HG03175 (cell line): ENCODE results near the gene ZNF503.

Experiments used
- ATAC-seq: cut with Tn5 transposase; IDR thresholded peaks from one replicate; pipeline ENCODE4 v1.9.1; 2021; ENCODE audit warnings: mild to moderate bottlenecking, moderate library complexity; ENCODE audit not compliant: unreplicated experiment

The ZNF503 gene

DNA sequence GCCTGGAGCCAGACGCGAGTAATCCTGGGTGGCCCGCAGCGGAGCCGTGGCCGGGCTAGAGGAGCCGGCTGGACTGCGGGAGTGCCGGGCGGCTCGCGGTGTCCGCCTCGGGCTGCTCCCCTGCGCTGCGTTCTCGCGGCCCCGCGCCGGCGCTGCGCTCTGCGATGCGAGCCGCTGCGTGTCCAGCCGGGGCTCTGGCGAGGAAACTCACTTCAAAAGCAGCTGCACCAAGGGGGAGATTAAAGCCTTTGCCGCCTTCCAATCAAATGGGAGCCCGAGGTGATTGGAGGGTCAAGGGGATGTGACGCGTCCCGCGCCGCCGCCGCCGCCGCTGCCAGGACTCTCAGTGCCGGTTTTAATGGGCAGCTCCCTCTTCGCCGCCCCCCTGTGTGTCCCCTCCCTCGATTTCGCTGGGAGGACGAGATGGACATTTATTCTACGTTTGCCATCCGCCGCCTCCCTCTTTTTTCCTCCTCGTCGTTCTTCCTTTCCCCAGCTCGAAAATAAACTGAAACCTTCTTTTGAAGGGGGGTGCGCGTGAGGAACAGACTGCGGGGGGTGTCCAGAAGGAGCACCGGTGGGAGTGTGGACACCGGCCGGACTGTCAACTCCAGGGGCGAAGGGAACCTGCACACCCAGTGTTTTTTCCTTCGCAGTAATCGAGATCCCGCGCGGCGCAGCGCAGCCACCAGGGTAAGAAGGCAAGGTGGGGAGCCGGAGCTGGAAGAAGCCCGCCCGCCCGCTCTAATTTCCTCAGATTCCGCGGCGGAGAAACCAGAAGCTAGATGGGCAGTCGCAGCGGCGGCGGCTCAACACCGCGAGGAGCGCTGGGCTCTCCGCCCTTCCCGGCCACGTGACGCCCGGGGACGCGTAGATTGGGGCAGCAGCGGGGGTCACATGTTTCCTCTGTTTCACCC is at the start of gene ZNF503:
ZNF503 (minus strand) TSS at position 196 of the 917 bp plus-strand sequence. CDS start 345 bp downstream, outside the sequence.
- peak; percentile 57 for ATAC-seq

- no peak for ATAC-seq
Measured at GRCh38 chr10:75450644-75451640, 49.4 kb upstream of the ZNF503 start.

- no peak for ATAC-seq
Measured at GRCh38 chr10:75450075-75450445, 48.5 kb upstream of the ZNF503 start.

- ATAC-seq = no peak
Measured at GRCh38 chr10:75449382-75450074, 48.0 kb upstream of the ZNF503 start.

DNA sequence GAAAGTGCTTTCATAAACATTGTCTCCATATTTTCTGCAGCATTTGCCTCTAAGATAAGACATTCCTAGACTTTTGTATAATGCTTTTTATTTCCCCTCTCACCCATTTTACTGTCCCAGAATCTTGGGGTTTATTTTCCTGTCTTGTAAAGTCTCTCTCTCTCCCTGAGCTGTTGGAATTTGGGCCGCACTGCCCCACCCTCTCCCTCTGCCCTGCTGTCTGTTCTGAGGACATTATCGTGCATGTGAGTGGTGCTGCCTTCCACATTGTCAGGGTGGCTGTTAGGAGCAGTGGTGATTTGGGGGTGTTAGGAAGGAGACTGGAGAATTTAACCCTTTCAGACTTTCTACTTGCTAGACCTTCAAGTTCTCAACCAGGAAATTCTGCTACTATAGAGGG is 46.6 kb upstream of the ZNF503 start:
- no peak for ATAC-seq

GRCh38 chr10:75446508-75446907 is 44.9 kb upstream of the ZNF503 start:
- no peak for ATAC-seq

- no peak for ATAC-seq
Measured at GRCh38 chr10:75444781-75445386, 43.3 kb upstream of the ZNF503 start.

DNA sequence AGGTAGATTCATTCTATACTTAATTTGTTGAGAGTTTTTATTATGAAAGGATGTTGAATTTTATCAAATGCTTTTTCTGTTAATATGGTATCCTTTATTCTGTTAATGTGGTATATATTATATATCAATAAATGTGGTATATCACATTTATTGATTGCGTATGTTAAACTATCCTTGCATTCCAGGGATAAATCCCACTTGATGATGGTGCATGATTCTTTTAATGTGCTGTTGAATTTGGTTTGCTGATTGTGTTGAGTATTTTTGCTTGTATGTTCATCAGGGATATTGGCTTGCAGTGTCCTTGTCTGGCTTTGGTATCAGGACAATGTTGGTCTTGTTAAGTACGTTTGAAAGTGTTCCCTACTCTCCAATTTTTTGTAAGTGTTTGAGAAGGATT is 41.8 kb upstream of the ZNF503 start:
- no peak for ATAC-seq

GRCh38 chr10:75441682-75442081 is 40.1 kb upstream of the ZNF503 start:
- no peak for ATAC-seq

GRCh38 chr10:75441196-75441595 is 39.6 kb upstream of the ZNF503 start:
- ATAC-seq = no peak

GRCh38 chr10:75440271-75440793 is 38.8 kb upstream of the ZNF503 start:
- ATAC-seq = no peak

DNA sequence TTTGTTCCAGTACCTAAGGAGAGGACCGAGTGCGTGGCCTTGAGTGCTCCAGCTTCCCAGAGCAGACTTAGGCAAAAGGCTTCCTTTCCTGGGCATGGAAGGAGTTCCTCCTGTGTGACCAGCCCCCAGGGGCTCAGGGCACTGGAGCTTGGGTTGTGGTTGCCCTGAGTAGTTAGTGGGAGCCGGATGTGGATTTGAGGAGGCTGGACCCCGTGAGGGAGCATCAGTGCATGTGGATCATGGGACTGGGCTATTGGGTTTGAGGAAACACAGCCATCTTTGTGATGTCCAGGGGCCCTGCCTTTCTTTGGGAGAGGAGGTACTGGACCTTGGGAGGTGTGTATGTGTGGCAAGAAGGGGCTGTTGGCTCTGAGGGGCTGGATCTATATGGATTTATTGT is 38.2 kb upstream of the ZNF503 start:
- ATAC-seq = no peak

- ATAC-seq = no peak
Measured at GRCh38 chr10:75438275-75438674, 36.7 kb upstream of the ZNF503 start.

DNA sequence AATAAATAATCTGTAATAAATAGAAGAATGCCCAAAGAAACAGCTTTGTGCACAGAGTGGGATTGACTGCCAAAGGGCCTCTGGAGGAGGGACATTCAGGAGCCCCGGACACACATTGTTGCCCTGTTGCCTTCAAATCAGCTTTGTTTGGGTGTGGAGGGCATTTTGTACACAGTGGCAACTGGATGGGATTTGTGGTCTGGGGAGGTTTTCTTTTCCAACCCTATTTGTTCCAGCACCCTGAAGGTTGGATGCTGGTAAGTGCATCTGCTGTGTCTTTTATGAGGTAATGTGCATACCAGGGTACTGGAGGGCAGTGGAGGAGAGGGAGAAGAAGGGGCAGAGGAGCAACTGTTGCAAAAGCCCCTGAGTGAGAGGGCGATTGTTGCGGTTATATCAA is 36.1 kb upstream of the ZNF503 start:
- no peak for ATAC-seq

GRCh38 chr10:75436896-75437295 is 35.3 kb upstream of the ZNF503 start:
- ATAC-seq = no peak

GRCh38 chr10:75435291-75435690 is 33.7 kb upstream of the ZNF503 start:
- ATAC-seq = no peak

DNA sequence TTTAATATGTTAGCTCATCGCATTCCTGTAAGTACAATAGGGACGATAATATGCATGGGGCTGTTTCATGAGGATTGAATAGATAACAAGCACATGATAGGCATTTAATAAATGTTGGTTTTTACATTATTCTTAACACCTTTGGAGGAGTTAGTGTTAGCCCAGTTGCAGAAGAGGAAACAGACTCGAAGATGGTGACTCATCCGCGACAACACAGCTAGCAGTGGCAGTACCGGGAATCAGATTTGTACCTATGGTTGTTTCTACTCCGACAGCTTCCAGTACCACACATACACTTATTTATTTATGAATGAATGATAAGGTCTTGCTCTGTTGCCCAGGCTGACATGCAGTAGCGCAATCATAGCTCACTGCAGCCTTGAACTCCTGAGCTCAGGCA is 32.7 kb upstream of the ZNF503 start:
- no peak for ATAC-seq

- no peak for ATAC-seq
Measured at GRCh38 chr10:75433216-75433615, 31.7 kb upstream of the ZNF503 start.

GRCh38 chr10:75432763-75433162 is 31.2 kb upstream of the ZNF503 start:
- no peak for ATAC-seq

DNA sequence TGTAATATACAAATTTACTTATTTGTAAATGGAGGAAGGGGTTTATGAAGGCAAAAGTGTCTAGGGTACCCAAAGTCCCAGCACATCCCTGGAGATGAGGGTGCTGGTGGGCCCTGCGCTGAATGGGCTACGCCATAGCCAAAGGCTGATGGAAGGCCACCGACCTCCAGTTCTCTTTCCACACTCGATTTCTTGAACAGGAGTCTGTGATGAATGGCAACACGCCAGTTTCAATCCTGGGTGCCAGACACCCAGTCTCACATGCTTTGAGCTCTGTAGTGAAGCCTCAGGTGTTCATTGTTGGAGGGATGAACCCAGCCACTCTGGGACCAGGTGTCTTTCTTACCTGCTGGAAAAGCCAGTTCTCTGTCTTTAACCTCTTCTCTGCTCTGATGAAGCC is 30.6 kb upstream of the ZNF503 start:
- no peak for ATAC-seq
